ENCODE measurements around the gene SLC44A3. TPM values are rescaled to one million over a fixed set of nuclear protein-coding genes. Genes with fewer than 3 reads are reported as not detected.
A peak's percentile ranks its signal among the peaks of the same experiment; 100 is the strongest.

SLC44A3 gene
- total and polyA plus RNA-seq, 2 of the 8 experiments (the other 6 are each of a cell fraction or from before 2014, with no cell fraction given) = 4.2 to 5.0 TPM

- no peaks in the 10 kb centered on the region for H4K20me1 ChIP-seq (replicated peaks in 1 of 2; ENCODE audit: control insufficient read depth in 1 of 2, insufficient read depth in 2 of 2, low read length in 2 of 2)
- H2BK20ac ChIP-seq (ENCODE audit: low read length) = no peak overlapping the region
- no peak overlapping the region for H3K23ac ChIP-seq (ENCODE audit: insufficient read length)
- H3K4me1 ChIP-seq (replicated peaks in 1 of 4; ENCODE audit: control insufficient read depth in 3 of 4, insufficient read depth in 4 of 4, low read length in 3 of 4) = peaks cover 2 to 9% (median 6%) of the 10 kb centered on the region in 4 experiments; a peak in 6 of 7 replicates
- CTCF ChIA-PET (ENCODE audit: partially characterized antibody) = interaction anchor here (0.6 to 2.9 kb wide), 5 partner anchors 9 to 209 kb away, joined by 3 to 8 read pairs (median 4); no protein-coding TSS in a partner anchor
- no peak overlapping the region for H2BK12ac ChIP-seq (ENCODE audit: low read depth, low read length)
- WGBS, 2 experiments (ENCODE audit: extremely low coverage in 1 of 2, insufficient coverage in 1 of 2, insufficient read length in 1 of 2, insufficient replicate concordance in 2 of 2, low coverage in 1 of 2, low lambda C conversion rate in 2 of 2, missing lambda C conversion rate in 1 of 2) = 83% methylated on average over 9 of the region's 9 CpGs; no CpG with 5 or more reads in 1 of the 2 experiments
- H3K36me3 ChIP-seq (ENCODE audit: control insufficient read depth in 2 of 4, insufficient read depth in 4 of 4, low read length in 3 of 4) = no peaks in the 10 kb centered on the region; a peak in 1 of 8 replicates
- no peak overlapping the region for H2AFZ ChIP-seq (ENCODE audit: low read length)
- H3K9me3 ChIP-seq (ENCODE audit: insufficient read depth in 2 of 2, low read depth in 1 of 2, low read length in 1 of 2) = no peaks in the 10 kb centered on the region
- no peak for DNase-seq (ENCODE audit: low read depth in 1 of 2, low spot score in 2 of 2)
- H4K8ac ChIP-seq (ENCODE audit: extremely low read depth, insufficient read depth, low read length) = no peak overlapping the region
- no peak overlapping the region for H3K14ac ChIP-seq (ENCODE audit: insufficient read length)
- H2BK5ac ChIP-seq (ENCODE audit: low read depth, low read length) = no peak overlapping the region
- H3K9ac ChIP-seq (replicated peaks in 1 of 4; ENCODE audit: extremely low read depth in 1 of 4, low read depth in 3 of 4, low read length in 3 of 4) = no peak overlapping the region; a peak in 1 of 7 replicates
- H3K27me3 ChIP-seq (replicated peaks in 1 of 4; ENCODE audit: control insufficient read depth in 3 of 4, extremely low read depth in 1 of 4, insufficient read depth in 3 of 4, low read length in 3 of 4) = peaks cover 0 to 6% (median 2%) of the 10 kb centered on the region in 4 experiments; a peak in 1 of 7 replicates
- H3K4me2 ChIP-seq (ENCODE audit: insufficient read depth in 1 of 2, low read depth in 2 of 2, low read length in 2 of 2) = no peak overlapping the region; a peak in 2 of 4 replicates
- no peak overlapping the region for H4K91ac ChIP-seq (replicated peaks; ENCODE audit: insufficient read length, low read length)
- H3K27ac ChIP-seq (ENCODE audit: low read depth, low read length) = no peak overlapping the region
- no peak overlapping the region for H4K5ac ChIP-seq (ENCODE audit: insufficient read length, low read depth, low read length)
- no peak overlapping the region for H3K56ac ChIP-seq (replicated peaks; ENCODE audit: insufficient read length, low read depth, low read length)
- POLR2A ChIA-PET (ENCODE audit: partially characterized antibody) = interaction anchor here (1.0 to 1.3 kb wide), 4 partner anchors 8 to 222 kb away, joined by 3 to 4 read pairs (median 3); partner anchors contain the start of gene CNN3
- H3K79me2 ChIP-seq (ENCODE audit: control insufficient read depth in 1 of 2, insufficient read depth in 2 of 2, low read length in 2 of 2) = no peaks in the 10 kb centered on the region
- H3K23me2 ChIP-seq (ENCODE audit: low read depth, low read length) = peaks cover 8% of the 10 kb centered on the region; the same call in 1 of the 2 replicates
- FAIRE-seq = peak; percentile 62
- H2BK120ac ChIP-seq (replicated peaks; ENCODE audit: low read depth, low read length) = no peak overlapping the region
- no peak overlapping the region for H3K18ac ChIP-seq (ENCODE audit: extremely low read depth, low read length)
- no peak overlapping the region for H3K4me3 ChIP-seq (ENCODE audit: extremely low read depth in 1 of 4, insufficient read depth in 2 of 4, low read depth in 3 of 4, low read length in 4 of 4)
- H2BK15ac ChIP-seq (ENCODE audit: low read length) = no peak overlapping the region
- H2AK5ac ChIP-seq (ENCODE audit: low read depth, low read length) = no peak overlapping the region
- no peaks in the 10 kb centered on the region for H3K79me1 ChIP-seq (ENCODE audit: low read depth, low read length)
- no peak overlapping the region for H3K4ac ChIP-seq (replicated peaks; ENCODE audit: insufficient read length, low read depth, low read length)
- TF ChIP-seq ATF2 (IDR thresholded peaks at IDR 0.05; ENCODE audit: low read length) = no peak
- no peak for TF ChIP-seq KDM5A (IDR thresholded peaks at IDR 0.05; ENCODE audit: low read length)
- TF ChIP-seq ATF3 (IDR thresholded peaks at IDR 0.05; ENCODE audit: insufficient read depth, low read depth, low read length) = no peak
- TF ChIP-seq ZNF274 (IDR thresholded peaks at IDR 0.05; ENCODE audit: borderline replicate concordance, extremely low read depth, low read length) = no peak
Observed at GRCh38 chr1:94821636-94822305, 1.6 kb downstream of the SLC44A3 start.

Data from H1 (cell line).